Tibial artery (tissue), 4 donors: ENCODE measurements around the gene ARSG.
A peak's percentile ranks its signal among the peaks of the same experiment; 100 is the strongest.

Experiments used
- DNase-seq, 2 donors: peaks; one replicate each; pipeline ENCODE4 v3.0.0-alpha.2; 2019
- H3K27ac ChIP-seq, 2 donors: fragments of 200-600 bp; sonication (generic) in 1 of 2; 1 replicate in 1 of 2; 2 replicates in 1 of 2; pipeline ENCODE4 v1.5.1; 2018 to 2019; ENCODE audit warnings: mild to moderate bottlenecking in 1 of 2
- H3K27me3 ChIP-seq, 2 donors: fragments of 200-600 bp; sonication (generic) in 1 of 2; one replicate each; pipeline versions ENCODE4 v1.5.1 to v1.6.0; 2016 to 2019
- H3K36me3 ChIP-seq, 3 donors: fragments of 200-600 bp; sonication (generic) in 2 of 3; one replicate each; pipeline ENCODE4 v1.5.1; 2016 to 2019; ENCODE audit warnings: mild to moderate bottlenecking in 2 of 3
- H3K4me1 ChIP-seq, 4 donors: fragments of 200-600 bp; sonication (generic) in 2 of 4; 1 replicate in 3 of 4; 2 replicates in 1 of 4; pipeline ENCODE4 v1.5.1; 2016 to 2019
- H3K4me3 ChIP-seq, 2 donors: fragments of 200-600 bp; sonication (generic) in 1 of 2; 1 replicate in 1 of 2; 2 replicates in 1 of 2; pipeline ENCODE4 v1.5.1; 2018 to 2019; ENCODE audit warnings: mild to moderate bottlenecking in 2 of 2
- H3K9me3 ChIP-seq, 3 donors: fragments of 200-600 bp; sonication (generic) in 1 of 3; one replicate each; pipeline ENCODE4 v1.5.1; 2016 to 2019
- CTCF ChIP-seq, 2 experiments: fragments of 200-600 bp in 1 of 2; fragments of 450-650 bp in 1 of 2; IDR thresholded peaks; one replicate each; pipeline ENCODE4 v1.5.1; 2017 to 2019; ENCODE audit warnings: antibody characterized with exemption in 2 of 2, mild to moderate bottlenecking in 1 of 2, moderate library complexity in 1 of 2
- intact Hi-C: fragments of 100-400 bp; cut with DNase I; formaldehyde crosslinking; loops from one replicate; pipeline ENCODE4 v1.15.0; 2023; ENCODE audit warnings: low total_unique reads

ARSG gene

GRCh38 chr17:68441070-68441770, 149.9 kb downstream of the ARSG start:
- DNase-seq = peak in 1 of 2 donors; percentile 40
- no peak for TF ChIP-seq CTCF (IDR thresholded peaks at IDR 0.05)
- intact Hi-C loops = no loop called here

GRCh38 chr17:68443972-68444464, 152.7 kb downstream of the ARSG start:
- no peaks in the 10 kb centered on the region for H3K27me3 ChIP-seq
- intact Hi-C loops = no loop called here
- H3K4me3 ChIP-seq = no peak overlapping the region
- peaks cover 0 to 5% (median 2%) of the 10 kb centered on the region in 4 donors for H3K4me1 ChIP-seq
- TF ChIP-seq CTCF (IDR thresholded peaks at IDR 0.05) = no peak
- H3K9me3 ChIP-seq = no peaks in the 10 kb centered on the region
- peaks cover 54 to 93% (median 58%) of the 10 kb centered on the region in 3 donors for H3K36me3 ChIP-seq
- peak in 1 of 2 donors; percentile 4 for DNase-seq
- no peak overlapping the region for H3K27ac ChIP-seq

More at GRCh38 chr17:68441070-68441770, 149.9 kb downstream of the ARSG start:
- Histone ChIP-seq H3K9me3 (no peaks in the 10 kb centered on the region), H3K36me3 (peaks cover 27 to 76% (median 33%) of the 10 kb centered on the region in 3 donors), H3K4me1 (peaks cover 0 to 5% (median 2%) of the 10 kb centered on the region in 4 donors), H3K27me3 (no peaks in the 10 kb centered on the region), H3K27ac (no peak overlapping the region), H3K4me3 (no peak overlapping the region)

- no peak for TF ChIP-seq CTCF (IDR thresholded peaks at IDR 0.05)
- H3K9me3 ChIP-seq = no peaks in the 10 kb centered on the region
- DNase-seq = peak in 1 of 2 donors; percentile 34
- H3K27ac ChIP-seq = no peak overlapping the region
- peaks cover 0 to 5% (median 2%) of the 10 kb centered on the region in 4 donors for H3K4me1 ChIP-seq
- H3K4me3 ChIP-seq = no peak overlapping the region
- H3K36me3 ChIP-seq = peaks cover 63 to 93% (median 74%) of the 10 kb centered on the region in 3 donors
- no peaks in the 10 kb centered on the region for H3K27me3 ChIP-seq
- intact Hi-C loops = no loop called here
Measured at GRCh38 chr17:68445671-68446070, 154.4 kb downstream of the ARSG start.

GRCh38 chr17:68446626-68447041, 155.3 kb downstream of the ARSG start:
- peaks cover 66 to 93% (median 74%) of the 10 kb centered on the region in 3 donors for H3K36me3 ChIP-seq
- intact Hi-C loops = no loop called here
- no peaks in the 10 kb centered on the region for H3K9me3 ChIP-seq
- peak in 1 of 2 donors; percentile 21 for DNase-seq
- H3K27ac ChIP-seq = no peak overlapping the region
- TF ChIP-seq CTCF (IDR thresholded peaks at IDR 0.05) = no peak
- peaks cover 0 to 5% (median 2%) of the 10 kb centered on the region in 4 donors for H3K4me1 ChIP-seq
- no peaks in the 10 kb centered on the region for H3K27me3 ChIP-seq
- no peak overlapping the region for H3K4me3 ChIP-seq

GRCh38 chr17:68449021-68449739, 157.9 kb downstream of the ARSG start:
- no peak for TF ChIP-seq CTCF (IDR thresholded peaks at IDR 0.05)
- DNase-seq = peak in 1 of 2 donors; percentile 32
- intact Hi-C loops = no loop called here
- H3K9me3 ChIP-seq = no peaks in the 10 kb centered on the region
- no peak overlapping the region for H3K27ac ChIP-seq
- no peaks in the 10 kb centered on the region for H3K27me3 ChIP-seq
- H3K36me3 ChIP-seq = peaks cover 58 to 82% (median 73%) of the 10 kb centered on the region in 3 donors
- H3K4me1 ChIP-seq = peaks cover 0 to 2% (median 1%) of the 10 kb centered on the region in 4 donors
- no peak overlapping the region for H3K4me3 ChIP-seq
